GM19438 (cell line): Measurements from ENCODE around the gene PRDM2.

Experiments used
- ATAC-seq: cut with Tn5 transposase; IDR thresholded peaks from one replicate; pipeline ENCODE4 v1.9.1; 2021; ENCODE audit warnings: low read depth; ENCODE audit not compliant: unreplicated experiment

The PRDM2 gene

DNA sequence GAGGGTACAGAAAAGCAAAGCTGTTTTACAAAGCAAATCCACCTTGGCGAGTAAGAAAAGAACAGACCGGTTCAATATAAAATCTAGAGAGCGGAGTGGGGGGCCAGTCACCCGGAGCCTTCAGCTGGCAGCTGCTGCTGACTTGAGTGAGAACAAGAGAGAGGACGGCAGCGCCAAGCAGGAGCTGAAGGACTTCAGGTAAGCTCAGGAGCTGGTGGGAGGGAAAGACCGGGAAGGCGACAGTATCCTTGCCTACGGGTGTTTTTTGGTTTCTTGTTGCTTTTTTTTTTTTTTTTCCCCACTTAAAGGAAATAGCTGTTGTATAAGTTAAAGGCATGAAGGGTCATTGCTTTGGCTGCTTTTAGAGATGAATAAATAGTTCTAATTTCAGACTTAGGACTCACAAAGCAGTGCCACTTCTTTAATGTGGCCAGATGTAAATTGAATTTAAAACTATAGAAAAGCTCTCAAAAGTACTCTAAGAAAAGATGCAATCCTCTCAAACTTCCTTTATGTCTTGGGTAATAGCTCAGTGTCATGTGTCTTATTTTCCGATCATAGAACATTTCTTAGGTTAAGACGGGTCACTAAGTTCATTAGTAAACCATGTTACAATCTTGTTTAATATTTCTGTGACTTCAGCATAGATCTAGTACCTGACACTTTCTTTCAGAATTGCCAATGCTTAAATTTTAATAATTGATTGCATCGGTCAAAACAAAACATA lies 82.8 kb downstream of the PRDM2 start:
- no peak for ATAC-seq

DNA sequence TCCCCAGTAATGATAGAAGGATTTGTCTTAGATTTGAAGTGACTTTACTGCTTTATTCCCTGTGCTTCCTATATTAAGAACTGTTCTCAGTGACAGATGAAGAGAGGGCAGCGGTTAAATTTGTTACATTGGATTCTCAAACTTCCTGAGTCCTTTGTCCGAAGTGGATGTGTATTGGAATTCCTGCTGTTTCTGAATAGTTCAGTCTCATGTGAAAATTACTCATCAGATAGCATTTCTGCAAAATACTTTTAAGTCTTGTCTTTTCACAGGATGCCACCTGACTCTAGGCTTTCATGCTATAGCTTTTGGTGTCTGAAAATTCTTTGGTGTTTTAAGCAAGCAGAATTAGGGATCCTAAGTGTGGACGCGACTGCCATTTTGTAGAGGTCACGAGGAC lies 83.6 kb downstream of the PRDM2 start:
- ATAC-seq, result no peak

DNA sequence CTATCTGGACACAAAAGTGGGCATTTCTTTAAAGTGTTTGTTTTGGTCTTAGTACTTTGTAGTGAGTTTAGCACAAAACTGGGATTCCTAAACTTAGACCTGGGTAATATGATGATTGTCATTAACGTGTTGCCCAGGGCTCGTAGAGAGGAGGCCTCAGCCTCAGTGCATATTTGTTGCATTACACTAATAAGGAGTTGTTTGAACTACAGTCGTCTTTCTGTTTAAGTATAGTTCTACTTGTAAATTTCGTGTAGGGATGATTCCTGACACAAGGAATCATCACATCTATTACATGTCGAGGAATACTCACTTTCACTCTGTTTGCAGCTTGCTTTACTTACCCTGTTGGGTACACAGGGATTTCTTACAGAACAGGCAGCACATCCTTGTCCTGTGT lies 85.0 kb downstream of the PRDM2 start:
- no peak for ATAC-seq

DNA sequence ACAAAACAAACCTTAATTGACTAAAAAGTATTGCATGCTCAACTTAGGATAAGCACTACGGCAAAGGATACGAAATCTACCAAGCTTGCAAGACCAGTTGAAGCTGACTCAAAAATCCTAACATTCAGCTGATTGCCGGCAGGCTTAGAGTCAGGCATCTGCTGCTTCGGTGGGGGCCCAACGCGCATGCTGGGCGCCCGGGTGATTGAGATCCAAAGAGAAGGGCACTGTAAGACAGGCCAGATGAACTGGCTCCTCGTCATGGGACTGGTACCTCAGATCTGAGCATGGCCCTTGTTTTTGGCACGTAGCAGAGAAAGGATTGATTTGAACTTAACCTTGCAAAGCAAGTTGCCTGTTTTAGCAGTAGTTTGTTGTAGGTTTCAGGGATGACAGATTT lies 86.6 kb downstream of the PRDM2 start:
- no peak for ATAC-seq

DNA sequence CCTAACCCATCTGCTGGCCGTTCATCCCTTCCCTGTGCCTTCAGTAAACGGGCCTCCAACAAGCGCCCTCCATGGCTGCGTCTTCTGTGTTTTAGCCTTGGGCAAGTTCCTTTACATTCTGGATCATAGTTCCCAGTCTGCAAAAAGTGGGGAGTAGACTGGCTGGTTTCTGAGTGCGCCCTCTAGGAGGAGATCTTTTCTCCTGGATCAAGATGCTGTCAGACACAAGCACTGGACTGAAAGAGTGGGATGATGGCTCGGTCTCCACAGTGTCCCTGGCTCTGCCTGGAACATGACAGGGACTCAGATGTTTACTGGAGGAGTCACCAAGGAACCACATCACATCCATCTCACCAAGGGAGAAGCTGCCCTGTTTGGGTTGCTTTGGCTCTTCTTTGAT lies 88.8 kb downstream of the PRDM2 start:
- no peak for ATAC-seq

DNA sequence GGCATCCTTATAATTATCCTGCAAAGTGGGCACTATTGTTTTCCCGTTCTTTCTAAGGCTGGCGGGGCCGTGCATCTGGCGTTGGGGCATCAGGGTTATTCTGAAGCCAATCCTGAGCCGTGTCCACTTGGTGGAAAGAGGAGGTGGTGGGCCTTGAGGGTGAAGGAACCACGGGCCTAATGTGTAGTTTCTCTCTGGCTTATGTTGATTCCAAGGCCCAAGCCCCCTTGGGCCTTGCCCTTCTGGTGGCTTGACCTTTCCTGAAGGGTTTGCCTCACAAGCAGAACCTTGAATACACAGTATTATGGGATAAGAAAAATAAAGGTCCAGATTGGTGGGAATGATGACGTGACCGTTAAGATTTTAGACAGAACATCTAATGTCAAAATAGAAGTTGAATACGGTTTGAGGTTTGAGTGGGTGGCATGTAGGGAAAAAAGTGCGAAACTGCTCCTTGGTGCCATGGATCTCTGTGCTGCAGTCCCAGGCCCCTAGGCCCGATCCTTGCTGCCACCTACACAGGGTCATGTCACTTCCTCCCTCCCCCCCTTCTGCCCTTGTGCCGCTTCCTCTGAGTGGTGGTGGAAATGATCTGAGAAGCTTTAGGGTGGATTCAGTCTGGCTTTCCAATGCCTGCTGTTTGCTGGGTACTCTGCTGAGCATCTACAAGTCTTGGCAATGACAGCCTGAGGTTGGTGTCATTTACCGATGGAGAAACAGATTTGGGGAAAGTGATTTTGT lies 90.5 kb downstream of the PRDM2 start:
- no peak for ATAC-seq

DNA sequence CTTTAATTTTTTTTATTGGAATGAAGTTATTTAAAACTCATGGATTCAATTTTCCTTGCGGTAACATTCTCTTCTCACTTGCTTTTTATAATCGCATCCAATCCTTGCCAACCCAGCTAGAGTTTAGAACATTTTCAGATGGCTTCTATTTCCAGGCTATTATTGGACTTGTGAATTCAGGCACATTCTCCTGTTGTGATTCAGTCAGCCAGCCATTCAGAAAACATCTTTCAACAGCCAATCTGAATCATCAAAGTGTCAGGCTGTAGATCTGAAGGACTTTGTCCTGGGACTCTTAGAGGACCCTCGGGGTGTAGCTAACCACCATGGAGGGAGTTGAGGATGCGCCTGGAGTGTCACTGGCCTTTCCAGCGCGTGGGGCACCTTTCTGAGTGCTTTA lies 92.4 kb downstream of the PRDM2 start:
- no peak for ATAC-seq

DNA sequence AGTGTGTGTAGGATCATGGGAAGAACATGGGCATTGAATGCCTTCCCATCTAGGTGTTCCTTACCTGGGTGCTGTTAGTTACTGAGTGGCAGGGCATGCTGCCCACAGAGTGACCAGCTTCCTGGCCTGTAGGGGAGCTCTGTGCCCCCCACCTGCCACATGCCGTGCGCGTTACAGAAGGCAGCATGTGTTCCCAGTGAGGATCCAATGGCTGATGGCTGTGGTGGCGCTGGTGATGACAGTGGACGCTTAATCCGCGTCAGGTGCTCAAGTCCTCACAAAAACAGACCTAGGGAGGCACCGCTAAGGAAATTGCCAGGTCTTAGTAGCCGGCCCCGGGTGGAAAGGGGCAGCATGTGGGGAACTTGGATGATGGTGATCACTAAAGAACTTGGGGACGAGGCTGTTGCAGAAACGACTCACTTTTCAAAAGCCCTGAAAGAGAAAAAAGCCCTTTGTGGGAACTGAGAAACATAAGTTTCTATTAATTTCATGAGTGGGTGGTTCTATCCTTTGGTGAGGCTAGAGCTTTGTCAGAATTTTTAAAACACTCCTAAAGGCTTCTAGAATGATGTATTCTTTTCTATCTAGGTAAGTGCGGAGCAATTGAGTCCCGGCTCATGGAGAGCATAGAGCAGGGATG lies 93.2 kb downstream of the PRDM2 start:
- no peak for ATAC-seq

DNA sequence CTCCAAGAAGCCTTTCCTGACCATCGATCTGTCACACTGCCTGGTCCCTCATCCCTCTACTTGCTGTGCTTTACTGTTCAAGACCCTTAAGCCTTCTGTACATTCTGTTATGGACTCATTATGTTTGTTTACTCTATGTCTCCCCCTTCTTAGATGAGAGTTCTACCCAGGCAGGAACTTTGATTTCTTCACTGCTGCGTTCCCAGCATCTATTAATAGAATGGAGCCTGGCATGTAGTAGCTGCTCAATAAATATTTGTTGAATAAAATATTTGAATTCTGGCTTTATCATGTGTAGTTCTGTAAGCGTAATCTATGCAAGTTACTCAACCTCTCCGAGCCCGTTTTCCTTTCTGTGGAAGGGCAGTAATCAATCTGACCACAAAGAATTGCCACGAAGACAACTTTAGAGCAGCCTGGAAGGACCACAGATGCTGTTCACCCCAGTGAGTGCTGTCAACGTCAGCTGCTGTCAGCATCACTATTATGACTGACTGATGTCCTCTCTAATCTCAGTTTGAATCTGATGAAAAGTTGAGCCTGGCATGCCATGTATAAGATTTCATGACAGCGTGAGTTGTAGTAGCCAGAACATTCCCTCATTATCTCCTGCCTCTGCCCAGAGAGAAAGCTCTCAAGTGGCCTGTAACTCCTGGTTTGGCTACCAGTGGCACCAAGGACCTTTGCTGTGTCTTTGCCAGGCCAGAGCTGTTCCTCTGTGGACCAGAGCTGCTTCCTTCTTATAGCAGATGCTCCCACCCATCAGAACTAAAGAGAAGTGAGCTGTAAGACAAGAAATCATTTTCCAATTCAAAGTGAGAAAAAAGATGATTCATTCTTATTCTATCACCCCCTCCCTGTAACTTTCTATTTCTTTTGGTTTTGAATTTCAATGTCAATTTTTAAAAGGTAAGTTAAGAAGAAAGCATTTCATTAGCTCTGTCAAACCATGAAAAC lies 94.5 kb downstream of the PRDM2 start:
- no peak for ATAC-seq

DNA sequence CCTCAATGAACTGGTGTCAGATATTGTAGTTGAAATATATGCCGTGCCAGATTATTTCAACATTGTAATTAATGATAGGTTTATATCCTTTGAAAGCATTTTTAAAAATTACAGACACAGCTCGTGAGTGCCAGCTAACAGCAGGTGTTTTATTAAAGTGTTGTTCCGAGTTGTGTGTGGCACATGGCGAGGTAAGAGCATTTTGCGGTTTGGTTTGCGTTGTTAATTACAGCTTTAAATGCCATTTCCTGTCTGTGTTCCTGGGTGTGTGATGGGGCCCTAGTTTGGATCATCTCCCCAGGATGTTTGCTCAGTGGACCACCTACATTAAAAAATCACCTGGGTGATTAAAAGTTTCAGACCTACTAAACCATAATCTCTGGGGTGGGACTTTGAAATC lies 97.4 kb downstream of the PRDM2 start:
- ATAC-seq, result no peak

DNA sequence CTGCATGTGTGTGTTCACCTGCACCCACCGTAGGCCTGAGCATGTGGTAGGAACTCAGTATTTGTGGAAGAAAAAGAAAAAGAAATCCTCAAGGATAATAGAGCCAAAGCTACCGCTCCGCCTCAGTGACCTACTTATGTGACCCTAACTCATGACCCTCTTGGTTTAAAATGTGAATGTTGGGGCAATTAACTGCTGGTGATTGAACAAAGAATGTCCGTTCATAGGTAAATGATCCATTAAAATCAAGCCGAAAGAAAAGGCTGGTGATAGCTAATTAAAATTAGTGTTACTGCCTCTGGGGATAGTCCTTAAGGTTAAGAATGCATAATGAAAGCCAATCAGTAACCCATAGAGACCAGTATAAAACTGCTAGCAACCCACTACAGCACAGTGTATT lies 98.1 kb downstream of the PRDM2 start:
- ATAC-seq, result no peak

DNA sequence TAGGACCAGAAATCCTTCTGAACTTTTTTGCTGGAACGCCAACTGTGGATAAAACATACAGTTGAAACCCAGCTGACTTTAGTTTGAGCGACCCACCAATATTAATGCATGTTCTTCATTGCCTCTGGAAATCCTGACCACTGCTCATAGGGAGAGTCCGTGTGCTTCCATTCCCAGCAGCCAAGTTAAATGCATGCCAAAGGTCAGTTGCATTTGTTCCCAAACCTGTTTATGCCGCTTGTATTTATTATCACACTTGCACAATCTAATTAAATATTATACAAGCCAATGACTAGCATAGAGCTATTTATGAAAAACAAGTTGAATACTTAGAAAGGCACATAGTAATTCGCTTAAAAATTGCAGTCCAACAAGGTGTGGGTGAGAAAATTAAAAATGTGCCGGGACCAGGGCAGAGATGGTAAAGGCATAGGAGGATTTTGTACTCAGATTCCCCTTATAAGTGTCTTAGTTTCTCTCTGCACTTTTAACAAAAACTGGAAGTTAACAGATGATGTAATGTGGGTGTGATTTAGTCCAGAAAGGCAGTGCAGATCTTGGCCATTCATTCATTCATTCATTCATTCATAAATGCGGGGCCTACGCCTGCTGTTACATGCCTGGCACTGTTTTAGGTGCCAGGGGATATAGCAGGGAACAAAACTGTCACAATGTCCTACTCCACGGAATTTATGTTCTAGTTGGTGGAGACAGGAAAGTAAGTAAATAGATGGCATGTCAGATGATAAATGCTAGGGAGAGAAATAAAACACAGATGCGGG lies 99.7 kb downstream of the PRDM2 start:
- ATAC-seq, result no peak

DNA sequence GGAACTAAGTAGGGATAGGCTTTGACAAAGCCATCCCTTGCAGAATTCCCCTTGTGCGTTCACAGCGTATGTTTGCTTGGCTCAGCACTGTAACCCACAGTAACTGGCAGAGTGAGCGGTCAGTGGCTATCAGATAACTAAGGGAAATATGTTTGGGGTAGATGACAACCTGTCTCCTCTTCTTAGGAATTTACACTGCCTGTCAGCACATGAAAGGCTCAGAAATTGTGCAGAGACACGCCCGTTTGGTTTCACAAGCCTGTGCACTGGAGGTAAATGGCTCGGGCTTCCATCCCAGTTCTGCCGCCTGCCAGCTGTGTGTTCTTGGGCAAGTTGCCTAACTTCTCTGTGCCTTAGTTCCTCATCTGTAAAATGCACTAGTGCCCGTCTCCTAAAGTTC lies 101.2 kb downstream of the PRDM2 start:
- no peak for ATAC-seq

DNA sequence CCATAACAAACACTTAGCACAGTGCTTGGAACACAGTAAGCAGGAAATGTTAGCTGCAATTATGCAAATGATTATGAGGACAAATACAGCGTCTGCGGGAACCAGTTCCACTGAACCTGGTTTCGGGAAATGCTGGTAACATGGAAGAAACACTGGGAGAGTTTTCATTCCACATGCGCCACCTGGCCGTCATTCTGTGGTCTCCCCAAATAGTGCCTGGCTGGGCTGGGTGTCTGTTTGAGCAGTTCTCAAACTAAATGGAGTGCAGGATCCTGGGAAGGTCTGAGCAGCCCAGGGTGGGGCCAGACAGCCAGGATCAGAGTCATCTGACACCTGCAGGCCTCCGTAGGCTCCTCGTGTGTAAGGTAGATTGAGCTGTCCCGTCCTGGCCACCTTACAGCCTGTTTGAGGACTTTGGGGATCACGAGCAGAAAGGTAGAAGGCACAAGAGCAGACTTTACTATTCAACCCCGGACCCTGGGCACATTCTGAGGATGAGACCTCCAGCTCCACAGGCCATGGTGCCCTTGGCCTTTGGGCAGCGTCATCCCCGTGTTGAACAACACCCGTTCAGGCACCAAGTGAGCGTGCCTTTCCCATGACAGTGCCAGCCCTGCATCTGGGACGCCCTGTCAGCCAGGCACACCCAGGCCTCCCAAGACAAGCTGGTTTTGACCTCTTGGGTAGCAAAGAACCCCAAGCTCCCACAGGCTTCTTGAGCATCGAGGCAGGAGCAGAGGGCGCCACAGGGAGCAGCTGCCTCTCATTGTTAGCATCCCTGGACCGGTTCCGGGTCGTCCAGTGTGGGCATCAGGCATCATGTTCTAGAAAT lies 101.9 kb downstream of the PRDM2 start:
- no peak for ATAC-seq

DNA sequence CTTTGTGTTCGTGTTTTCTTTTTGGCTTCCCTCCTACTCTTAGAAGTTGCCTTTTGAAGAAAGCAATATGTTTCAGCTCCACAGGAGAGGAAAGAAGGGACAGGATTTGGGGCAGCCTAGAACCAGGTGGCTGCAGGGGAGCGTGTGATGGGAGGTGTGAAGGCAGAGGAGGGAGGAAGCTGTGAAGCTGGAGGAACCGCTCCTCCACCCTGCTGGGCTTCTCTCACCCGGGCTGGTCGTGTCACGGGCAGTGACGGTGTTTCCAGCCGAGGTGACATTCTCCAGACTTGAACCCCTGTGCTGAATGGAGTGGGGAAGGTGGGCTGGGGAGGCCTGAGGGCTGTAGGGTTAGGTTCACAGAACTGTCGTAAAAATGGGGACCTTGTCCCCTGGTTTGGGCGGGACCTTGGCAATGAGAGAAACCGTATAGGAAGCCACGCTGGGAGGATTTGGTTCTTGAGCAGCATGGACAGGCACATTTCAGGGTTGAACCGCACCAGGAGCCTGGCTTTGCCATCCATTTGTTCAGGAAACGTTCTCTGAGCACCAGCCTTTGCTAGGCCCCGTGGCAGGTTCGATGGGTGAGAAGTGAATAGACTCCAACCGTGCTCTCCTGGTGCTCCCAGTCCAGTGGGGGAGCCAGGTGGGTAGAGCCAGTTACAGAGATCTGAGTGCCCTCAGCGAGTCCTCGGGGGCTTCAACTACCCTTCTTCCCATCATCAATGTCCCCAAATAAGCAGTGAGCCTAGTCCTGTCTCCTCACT lies 103.0 kb downstream of the PRDM2 start:
- ATAC-seq, result no peak

DNA sequence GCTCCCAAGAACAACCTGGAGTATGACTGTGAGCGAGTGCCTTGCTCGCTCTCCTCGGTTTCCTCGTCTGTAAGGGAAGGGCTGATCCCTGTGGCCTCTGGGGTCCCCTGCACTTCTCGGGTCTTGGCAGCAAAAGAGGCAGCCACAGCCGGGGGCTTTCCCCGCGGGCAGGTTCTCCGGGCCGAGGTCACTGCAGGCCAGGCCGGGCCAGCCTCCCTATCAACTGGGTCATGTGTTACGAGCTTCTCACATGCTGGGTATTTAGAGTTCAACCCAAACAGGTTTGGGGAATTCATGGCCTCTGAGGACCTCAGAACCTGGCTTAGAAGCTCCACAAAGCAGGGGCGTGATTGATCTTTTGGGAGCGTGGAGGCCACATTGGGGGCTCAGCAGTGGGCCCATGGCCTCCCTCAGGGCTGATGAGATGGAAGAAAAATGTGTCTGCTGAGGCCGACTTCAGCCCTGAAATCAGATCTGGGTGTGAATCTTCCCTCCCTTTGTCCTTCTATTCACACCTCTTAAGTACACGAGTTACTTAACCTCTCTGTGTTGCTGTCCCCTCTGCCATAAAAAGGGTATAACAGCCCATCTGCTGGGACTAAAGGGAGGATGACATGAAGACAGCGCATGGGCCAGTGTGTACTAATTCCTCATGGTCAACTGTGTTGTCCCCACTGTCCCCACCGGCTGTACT lies 103.7 kb downstream of the PRDM2 start:
- no peak for ATAC-seq

DNA sequence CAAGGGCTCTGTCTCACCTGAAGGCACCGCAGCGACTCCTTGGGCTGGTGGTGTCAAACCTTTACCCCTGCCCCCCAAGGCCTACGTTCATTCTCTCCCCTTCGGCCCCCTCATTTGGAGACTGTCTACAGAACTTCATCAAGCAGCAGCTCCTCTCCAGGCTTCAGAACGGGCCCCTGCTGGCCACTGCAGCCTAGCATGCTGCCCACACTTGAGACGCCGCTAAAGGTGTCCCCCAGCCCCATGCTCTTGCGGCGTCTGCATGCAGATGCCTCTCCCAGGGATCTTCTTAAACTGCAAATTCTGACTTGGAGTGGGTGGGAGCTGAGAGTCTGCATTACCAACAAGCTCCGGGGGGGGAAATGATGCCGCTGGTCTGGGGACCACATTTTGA lies 104.2 kb downstream of the PRDM2 start:
- ATAC-seq, result no peak

DNA sequence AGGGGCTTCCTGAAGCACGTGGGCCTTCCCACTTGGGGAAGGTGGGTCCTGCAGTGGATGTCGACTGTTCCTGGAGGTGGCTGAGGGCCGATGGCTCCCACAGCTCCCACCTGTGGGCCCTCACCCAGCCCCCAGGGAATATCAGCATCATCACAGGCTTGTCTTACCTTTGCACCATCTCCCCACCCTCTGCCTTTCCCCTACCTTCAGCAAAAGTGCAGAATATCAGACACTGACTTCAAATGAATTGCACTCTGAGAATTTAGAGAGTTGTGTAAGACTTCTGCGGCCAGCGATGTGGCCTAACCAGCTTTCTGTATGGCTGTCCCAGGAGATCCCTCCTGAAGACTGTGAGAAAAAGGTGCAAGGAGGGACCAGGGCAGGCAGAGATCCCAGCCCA lies 105.4 kb downstream of the PRDM2 start:
- ATAC-seq, result no peak
